Skin of body (tissue), 2 donors: ENCODE measurements around the gene PPM1J. TPM values are rescaled to one million over a fixed set of nuclear protein-coding genes. Genes with fewer than 3 reads are reported as not detected.

Experiments used
- DNase-seq: peaks from one replicate; lab custom pipeline; 2025; lab: John Stamatoyannopoulos, UW
- total RNA-seq: library from RNA; depleted of rRNA; stranded (reverse); fragments of >200 nt; gene quantifications from one replicate; pipeline ENCODE4 v1.2.3, GENCODE V29; 2014

Gene PPM1J
- total RNA-seq, 1 donor from 2014 or later, result 0.59 TPM

- DNase-seq, result peak; percentile 97
These were observed 10.1 kb downstream of the PPM1J start for GRCh38 chr1:112704934-112705627.

GRCh38 chr1:112704391-112704933 lies 10.7 kb downstream of the PPM1J start:
- DNase-seq, result peak; percentile 77

GRCh38 chr1:112703706-112704105 lies 11.4 kb downstream of the PPM1J start:
- no peak for DNase-seq

- no peak for DNase-seq
These were observed 12.5 kb downstream of the PPM1J start for GRCh38 chr1:112702420-112703261.

GRCh38 chr1:112702067-112702395 lies 13.1 kb downstream of the PPM1J start:
- DNase-seq, result no peak

GRCh38 chr1:112701227-112702066 lies 13.7 kb downstream of the PPM1J start:
- no peak for DNase-seq

- peak; percentile 99 for DNase-seq
These were observed 14.6 kb downstream of the PPM1J start for GRCh38 chr1:112700290-112701226.

GRCh38 chr1:112699425-112700144 lies 15.5 kb downstream of the PPM1J start:
- DNase-seq, result no peak

- no peak for DNase-seq
These were observed 16.5 kb downstream of the PPM1J start for GRCh38 chr1:112698366-112699310.

GRCh38 chr1:112697781-112698201 lies 17.3 kb downstream of the PPM1J start:
- no peak for DNase-seq

- no peak for DNase-seq
These were observed 18.4 kb downstream of the PPM1J start for GRCh38 chr1:112696578-112697314.

GRCh38 chr1:112695276-112695675 lies 19.9 kb downstream of the PPM1J start:
- no peak for DNase-seq

- no peak for DNase-seq
These were observed 20.7 kb downstream of the PPM1J start for GRCh38 chr1:112694363-112694929.

GRCh38 chr1:112693821-112694220 lies 21.3 kb downstream of the PPM1J start:
- no peak for DNase-seq

GRCh38 chr1:112692681-112693080 lies 22.5 kb downstream of the PPM1J start:
- no peak for DNase-seq

GRCh38 chr1:112689842-112690237 lies 25.3 kb downstream of the PPM1J start:
- DNase-seq, result no peak

GRCh38 chr1:112689196-112689841 lies 25.8 kb downstream of the PPM1J start:
- DNase-seq, result no peak
